Dedifferentiated amniotic fluid mesenchymal stem cell (primary cell): ENCODE data around the gene RAB20.

Experiments used
- DNase-seq: peaks from one replicate; pipeline ENCODE4 v3.0.0-alpha.2; 2016; ENCODE audit errors: extremely low spot score

The RAB20 gene

DNA sequence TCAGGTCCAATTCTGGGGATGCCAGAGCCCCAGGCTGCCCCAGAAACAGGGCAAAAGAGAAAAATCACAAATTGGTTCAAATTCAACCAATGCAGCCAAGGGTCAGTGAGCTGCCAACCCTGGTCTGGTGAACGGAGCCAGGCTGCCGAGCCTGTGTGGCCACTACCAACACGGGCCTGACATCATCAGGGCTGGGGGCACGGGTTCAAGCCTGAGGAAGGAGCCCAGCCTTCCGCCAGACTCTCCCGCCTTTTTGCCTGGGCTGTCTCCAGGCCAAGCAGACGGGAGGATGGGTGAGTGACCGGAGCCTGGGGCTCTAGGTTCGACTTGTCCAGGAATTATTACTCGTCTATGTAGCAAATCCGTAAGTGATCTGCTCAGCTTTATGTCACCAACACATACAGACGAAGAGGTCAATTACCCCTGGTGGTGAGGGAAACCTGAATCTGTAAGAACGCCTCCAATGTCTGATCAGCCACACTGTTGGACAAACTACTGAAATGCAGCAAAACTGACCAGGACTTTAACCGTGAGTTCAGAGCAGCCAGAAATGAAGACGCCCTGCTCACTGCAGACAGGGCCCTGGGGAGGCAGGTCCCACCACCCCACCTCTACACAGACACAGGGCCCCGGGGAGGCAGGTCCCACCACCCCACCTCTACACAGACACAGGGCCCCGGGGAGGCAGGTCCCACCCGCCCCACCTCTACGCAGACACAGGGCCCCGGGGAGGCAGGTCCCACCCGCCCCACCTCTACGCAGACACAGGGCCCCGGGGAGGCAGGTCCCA lies 31.8 kb downstream of the RAB20 start:
- no peak for DNase-seq

DNA sequence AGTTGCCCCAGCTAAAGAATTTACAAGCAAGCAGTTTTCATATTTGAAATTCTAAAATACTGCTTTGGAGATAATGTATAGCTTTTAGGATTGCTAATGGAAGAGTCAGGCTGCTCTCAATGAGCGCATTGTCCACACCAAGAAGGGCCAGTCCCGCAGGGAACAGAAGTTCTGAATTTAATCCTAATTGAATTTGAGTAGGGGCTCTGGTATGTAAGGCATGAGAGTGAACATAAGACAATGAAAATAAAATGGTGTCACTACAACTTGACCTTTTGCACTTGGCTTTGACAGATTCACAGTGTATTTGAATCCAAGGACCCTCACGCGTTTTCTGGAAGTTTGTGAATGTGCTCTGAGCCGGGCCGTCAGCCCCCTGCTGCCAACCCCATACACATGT lies 32.6 kb downstream of the RAB20 start:
- no peak for DNase-seq

DNA sequence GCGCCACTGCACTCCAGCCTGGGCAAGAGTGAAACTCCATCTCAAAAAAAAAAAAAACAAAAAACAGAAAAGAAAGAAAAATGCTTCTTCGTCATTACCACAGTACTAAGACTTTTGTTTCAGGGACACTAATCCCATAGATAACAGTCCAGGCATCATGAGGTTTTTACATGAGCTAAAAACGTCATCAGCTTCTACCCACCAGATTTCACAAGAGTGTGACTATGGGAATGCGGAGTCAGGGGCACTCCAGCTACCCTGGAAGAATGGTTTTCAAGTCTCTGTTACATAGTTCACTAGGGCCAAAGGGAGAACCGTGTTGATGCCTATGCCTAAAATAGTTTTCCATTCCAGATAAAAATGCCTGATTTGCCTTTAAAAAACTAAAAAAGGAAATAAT lies 33.2 kb downstream of the RAB20 start:
- no peak for DNase-seq

DNA sequence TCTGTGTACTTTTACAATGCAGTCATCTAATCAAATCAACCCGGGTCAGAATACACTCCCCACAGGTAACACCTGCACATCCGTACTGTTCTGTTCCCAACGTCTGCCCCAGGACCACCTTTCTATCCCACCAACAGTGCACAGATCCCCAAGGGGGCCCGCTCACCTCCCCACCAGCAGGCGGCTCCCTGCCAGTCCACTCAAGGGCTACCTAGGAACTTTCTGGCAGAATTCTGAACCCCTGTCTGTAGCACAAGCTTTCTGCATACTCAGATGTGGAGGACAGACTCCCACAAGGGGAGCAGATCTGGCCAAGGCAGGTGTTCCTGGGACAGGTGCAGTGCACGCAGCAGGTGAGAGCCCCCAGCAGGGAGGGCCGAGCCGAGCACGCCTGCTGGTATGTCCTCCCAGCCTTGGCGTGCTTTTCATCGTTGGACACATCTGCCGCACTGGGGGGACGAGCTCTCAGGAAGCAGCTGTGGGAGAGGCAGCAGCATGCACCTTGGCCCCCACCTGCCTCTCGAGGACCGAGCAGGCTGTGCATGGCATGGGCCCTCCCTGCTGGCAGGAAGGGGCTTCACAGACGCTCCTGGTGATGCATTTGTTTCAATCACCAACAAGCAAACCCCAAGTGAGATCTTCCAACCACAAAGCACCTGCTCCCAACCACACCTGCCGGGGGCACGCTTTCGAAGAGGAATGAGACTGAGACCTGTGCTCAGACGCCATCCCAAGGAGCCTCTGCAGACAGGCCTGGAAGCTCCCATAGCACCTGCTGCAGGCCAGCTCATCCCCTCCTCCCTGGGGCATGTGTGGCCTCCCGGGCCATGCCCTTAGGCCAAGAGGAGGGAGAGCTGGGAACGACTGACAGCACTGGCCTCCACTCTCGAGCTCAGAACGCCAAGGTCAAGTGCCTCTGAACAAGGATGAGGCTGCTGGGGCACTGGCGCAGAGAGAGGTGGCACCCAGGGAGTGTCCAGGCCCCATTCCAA lies 35.9 kb downstream of the RAB20 start:
- DNase-seq, result no peak

DNA sequence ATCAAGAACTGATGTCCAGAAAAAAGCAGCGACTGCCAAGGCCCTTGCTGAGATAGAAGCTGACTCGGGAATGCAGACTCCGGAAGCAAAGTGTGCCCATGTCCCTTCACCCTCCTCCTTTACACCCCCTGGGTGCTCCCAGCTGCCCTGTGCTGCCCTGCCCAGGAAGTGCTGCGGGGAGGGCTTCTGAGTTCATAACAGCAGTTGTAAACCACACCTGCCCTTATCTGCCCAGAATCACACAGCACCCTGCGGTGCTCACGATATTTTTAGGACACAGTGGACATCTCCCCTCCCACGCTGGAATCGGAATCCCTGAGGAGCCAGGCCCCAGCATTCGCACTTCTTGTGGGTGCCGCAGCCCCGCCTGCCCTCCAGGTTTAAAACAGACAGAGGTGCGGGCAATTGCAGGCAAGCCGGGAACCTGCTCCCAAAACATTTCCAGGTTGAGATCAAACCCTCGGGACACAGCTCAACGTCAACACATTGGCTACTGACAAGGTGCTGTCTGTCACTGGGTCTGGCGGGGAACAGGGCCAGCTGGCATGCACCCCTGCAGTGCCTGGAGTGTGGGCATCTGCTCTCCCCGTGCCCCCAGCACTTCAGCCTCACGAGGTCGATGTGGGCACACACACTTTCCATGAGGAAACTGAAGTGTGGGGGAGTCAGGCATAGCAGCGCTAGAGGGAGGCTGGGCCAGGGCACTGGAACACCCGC lies 36.8 kb downstream of the RAB20 start:
- DNase-seq, result no peak

DNA sequence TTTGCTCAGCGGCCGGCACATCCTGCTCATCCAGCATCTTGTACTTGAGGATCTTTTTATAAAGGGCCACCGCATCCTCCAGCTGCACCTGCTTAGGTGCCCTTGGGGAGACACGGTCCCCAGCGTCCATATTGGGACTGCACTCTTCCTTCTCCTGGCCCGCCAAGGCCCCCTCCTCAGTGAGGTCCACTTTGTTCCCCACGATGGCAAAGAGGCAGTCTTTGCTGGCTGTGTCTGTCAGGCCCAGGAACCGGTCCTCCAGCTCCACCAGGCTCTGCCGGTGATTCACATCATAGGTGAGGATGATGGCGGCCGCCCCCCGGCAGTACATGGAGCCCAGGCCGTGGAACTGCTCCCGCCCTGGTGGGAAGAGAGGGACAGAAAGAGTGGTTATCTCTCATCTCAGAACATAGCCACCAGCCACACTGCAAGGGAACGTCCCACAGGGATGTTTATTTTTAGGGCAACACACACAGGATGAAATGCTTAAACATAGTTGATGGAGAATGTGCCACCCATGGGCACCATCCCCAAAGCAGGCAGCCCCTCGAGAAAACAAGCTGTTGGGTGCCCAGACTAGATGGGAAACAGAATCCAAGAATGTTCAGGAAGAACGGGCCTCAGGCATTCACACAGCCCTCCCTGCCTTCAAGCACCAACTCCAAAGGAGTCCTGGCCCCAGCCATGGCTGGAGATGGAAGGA lies 37.5 kb downstream of the RAB20 start:
- DNase-seq, result no peak

DNA sequence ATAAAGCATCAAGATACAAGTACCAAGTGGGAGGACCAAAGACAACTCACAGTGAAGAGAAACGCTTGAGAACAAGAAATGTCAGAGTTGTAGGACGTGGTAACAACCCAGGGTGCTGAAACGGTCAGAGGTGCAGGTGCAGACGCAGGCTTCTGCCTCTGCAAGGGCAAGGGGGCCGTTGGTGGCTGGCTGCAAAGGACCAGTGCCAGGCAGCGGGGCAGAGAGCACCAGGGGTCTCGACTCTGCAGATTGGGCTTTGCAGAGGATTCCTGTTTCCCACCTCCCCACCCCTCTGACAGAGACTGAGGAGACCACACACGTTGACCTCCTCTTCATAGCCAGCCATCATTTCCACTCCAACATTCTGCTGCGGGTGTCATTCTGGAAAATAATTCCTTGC lies 38.3 kb downstream of the RAB20 start:
- DNase-seq, result no peak

DNA sequence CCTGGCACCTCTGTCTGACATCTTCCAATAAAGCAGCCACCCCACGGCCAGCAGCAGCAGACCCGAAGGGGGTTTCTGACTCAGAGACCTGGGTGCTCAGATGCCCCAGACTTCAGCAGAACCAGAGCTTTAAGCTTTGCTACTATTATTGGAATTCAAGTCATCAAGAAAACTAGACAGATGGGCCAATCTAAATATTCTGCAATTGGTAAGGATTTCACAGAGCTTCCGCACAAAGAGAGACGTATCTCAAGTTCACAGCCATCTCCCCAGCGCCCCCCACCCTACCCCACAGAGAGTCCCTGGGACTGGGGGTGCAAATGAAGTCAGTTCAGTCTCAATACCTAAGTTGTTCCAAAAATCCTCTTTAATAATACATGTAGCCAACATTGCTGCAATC lies 38.8 kb downstream of the RAB20 start:
- DNase-seq, result no peak

DNA sequence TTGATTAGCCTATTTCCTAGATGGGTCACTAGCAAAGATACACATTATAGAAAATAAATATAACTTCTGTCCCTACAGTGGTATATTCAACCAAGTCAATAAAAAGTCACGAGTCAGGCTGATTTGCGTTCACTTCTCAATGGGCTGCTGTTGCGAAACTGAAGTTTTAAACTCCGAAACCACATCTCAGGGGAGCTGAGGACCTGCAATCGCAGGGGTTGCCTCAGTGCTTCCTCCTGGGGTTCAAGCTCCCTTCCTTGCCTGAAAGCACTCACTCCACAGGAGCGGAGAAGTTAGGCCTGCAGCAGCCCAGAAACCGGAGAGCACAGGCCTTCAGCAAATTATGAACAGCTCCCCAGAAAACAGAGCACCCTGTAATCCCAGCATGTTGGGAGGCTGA lies 39.6 kb downstream of the RAB20 start:
- no peak for DNase-seq

DNA sequence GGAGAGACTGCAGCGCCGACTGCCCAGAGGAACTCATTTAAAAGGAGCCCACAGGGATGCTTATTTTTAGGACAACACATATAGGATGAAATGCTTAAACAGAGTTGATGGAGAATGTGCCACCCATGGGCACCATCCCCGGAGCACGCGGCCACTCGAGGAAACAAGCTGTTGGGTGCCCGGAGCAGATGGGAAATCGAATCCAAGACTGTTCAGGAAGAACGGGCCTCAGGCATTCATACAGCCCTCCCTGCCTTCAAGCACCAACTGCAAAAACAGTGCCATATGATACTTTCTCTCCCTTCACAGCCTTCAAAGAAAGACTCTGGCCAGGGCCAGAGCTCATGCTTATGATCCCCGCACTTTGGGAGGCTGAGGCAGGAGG lies 40.2 kb downstream of the RAB20 start:
- no peak for DNase-seq

DNA sequence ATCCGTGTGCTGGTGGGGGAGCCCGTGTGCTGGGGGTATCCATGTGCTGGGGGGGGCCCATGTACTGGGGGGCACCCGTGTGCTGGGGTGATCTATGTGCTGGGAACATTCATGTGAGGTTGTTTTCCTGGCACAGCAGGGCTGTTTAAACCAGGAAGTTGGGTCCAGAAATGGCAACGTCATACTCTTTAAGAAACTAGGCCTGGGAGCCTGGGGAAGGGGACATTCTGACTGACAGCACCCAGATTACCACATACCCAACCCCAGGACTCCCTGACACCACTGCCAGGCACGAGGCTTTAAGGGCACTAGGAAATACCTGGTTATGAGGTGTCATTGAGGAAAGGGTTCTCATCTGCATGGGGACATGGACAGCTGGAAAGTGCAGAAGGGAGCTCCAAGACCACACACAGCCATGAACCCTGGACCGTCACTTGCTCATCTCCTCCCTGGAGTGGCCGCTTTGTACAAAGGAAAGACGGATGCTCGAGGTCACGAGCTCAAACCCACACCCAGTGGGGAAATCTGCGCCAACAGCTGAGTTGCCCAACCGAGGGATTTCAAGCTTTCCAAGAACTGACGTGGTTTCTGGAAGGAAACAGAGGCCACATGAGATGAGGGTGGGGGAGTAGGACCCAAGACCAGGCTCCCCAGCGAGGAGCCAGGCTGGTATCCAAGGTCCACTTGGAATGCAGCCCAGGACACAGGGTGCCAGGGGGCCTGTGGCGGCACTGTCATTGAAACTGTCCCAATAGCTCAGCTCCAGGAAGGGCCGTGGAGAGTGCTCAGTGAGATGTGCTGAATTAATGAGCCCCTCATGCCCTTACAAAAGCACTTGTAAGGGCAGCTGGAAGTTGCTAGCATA lies 40.9 kb downstream of the RAB20 start:
- DNase-seq, result no peak

DNA sequence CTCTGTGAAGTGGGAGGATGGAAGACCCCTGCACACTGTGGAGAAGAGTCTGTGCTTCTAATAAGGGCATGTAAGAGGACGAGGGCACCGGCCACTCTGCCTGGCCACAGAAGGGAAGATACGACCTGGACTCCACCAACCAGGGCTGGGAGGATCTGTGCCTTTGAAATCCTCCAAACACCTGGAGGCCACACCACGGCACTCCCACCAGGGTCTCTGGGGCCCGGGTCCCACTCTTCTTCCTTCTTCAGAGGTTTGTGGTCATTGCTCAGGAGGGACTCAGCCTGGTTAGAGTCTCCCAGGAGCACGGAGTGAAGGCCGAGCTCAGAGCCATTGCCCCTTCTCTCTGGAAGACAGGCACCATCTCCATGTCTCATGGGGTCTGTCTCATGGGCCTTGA lies 42.0 kb downstream of the RAB20 start:
- no peak for DNase-seq

DNA sequence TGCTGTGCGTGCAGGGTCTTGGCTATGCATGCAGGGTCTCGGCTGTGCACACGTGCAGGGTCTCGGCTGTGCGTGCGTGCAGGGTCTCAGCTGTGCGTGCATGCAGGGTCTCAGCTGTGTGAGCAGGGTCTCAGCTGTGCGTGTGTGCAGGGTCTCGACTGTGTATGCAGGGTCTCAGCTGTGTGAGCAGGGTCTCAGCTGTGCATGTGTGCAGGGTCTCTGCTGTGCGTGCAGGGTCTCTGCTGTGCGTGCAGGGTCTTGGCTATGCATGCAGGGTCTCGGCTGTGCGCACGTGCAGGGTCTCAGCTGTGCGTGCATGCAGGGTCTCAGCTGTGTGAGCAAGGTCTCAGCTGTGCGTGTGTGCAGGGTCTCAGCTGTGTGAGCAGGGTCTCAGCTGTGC lies 42.5 kb downstream of the RAB20 start:
- DNase-seq, result no peak

DNA sequence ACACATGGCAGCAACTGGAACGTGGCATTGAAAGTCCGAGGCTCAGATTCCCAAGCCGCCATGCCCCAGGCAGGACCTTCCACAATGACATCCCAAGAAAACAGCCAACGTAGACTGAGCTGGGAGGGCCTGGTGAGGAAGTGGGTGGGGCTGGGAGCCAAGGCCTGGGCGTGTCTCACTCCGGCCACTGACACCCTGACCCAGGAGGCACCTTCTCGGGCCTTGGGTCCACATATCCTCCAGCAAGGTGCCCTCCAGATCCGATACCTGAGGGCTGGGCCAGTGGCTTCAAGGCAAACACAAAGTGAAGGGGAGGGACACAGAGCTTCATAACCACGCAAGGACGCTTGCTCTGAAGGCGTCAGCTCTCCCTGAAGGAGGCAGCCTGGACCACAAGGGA lies 43.0 kb downstream of the RAB20 start:
- no peak for DNase-seq

DNA sequence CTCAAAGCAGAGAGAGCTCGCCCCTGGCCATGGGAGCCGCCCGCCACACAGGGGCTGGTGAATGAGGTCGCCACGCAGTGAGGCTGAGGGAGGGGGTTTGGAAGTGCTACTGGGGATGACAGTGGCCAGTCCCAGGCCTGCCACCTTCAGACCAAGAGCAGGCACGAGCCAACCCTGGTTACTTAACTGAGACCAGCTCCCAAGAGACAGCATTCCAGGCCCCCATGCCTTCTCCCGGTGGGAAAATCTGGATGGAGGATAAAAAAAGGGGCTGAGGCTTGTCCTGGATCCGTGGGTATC lies 43.3 kb downstream of the RAB20 start:
- no peak for DNase-seq

DNA sequence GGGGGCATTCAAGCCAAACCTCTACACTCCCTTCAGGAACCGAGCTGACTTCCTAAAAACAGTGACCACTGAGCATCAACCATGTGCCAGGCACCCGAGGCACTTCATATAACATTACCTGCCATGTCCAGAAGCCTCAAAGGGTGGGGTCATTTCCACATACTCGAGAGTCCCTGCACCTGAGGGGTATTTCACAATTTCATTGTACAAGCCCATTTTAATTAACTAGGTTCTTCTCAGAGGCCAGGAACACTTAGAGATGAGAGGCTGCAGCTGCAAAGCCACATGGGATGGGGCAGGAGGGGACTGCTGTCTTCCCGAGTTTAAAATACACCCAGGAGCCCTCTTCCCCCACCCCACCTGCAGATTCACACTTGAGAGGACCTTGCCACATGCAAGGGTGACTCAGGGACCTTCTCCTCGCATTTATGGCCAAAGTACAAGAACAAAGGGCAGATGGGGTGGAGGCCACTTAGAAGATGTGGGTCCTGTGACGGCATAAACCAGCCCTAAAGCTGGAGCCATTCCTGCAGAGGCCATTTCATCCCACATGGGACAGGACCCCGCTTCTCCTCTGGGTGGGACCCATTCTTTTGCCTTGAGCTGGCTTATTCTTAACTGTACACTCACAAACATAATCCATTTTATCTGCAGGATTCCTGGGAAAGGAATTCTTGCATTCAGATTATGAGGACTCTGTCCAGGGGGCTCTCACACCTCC lies 43.9 kb downstream of the RAB20 start:
- DNase-seq, result no peak

DNA sequence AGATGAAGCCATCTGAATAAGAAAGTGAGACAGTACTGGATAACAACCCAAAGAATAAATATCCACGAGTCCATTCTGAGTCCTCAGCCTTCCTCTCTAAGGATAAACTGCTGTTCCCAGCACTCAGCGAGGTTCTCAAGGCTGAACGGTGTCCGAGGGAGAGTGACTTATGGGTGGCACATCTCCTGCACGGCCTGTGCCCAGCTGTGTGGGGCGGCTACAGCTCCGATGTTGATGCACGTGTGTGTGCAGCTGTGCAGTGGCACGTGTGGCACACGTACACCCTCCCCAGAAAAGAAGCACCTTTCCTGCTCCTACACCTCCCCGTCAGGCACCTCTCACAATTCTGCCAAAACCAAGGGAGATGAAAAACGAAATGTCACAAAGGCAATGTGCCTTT lies 45.0 kb downstream of the RAB20 start:
- no peak for DNase-seq

DNA sequence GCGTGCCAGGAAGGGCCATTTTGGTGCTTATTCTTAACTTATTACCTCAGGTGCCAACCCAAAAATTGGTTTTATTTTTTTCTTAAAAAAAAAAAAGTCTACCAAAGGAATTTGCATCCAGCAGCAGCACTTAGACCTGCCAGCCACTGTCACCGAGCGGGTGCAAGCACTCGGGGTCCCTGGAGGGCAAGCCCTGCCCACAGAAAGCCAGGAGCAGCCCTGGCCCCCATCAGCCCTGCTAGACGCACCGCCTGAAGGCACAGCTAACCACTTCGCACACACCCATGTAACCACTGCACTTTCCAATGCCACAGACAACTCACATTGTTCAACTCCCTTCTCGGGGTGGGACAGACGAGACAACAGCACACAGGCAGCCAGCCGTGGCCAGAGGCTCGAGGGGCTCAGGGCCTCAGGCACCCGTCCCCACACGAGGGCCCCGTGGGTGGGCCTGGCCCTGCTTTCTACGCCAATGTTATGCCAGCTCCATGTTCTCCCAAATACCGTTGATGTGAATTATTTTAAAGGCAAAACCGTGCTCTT lies 49.3 kb downstream of the RAB20 start:
- no peak for DNase-seq

DNA sequence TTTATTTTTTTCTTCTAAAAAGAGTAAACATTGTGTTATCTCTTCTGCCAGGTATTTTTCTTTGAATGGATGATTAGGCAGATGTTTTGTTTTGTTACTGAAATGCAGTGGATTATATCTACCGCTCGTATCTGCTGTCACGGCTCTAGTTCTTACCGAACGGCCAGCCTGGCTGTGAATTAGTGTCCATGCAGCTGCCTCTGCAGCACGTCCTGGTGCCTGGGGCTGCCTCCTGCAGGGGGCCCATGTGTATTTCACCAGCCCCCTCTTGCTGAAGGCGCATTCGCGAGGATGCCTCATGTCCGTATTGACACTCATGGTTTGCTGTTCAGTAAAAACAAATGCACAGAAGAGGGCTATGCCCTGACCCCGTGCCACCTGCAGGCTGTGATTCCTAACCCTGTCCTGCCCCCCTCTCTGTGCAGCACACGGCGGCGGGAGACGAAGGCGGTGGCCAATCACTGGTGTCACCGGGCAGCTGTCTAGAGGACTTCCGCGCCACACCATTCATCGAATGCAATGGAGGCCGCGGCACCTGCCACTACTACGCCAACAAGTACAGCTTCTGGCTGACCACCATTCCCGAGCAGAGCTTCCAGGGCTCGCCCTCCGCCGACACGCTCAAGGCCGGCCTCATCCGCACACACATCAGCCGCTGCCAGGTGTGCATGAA lies 49.9 kb downstream of the RAB20 start:
- no peak for DNase-seq
